CD4-positive, alpha-beta T cell treated with Interleukin-17A for 1 hour (primary cell): ENCODE results near the gene IKBKE.

ENCODE experiments used
- DNase-seq: peaks from one replicate; pipeline ENCODE4 v3.0.0-alpha.2; 2020

The IKBKE gene

GRCh38 chr1:206514813-206515387 lies 44.6 kb downstream of the IKBKE start:
- DNase-seq: no peak

GRCh38 chr1:206516728-206516990 lies 46.4 kb downstream of the IKBKE start:
- no peak for DNase-seq

GRCh38 chr1:206517784-206518183 lies 47.5 kb downstream of the IKBKE start:
- no peak for DNase-seq

GRCh38 chr1:206518206-206518605 lies 47.9 kb downstream of the IKBKE start:
- no peak for DNase-seq

DNA sequence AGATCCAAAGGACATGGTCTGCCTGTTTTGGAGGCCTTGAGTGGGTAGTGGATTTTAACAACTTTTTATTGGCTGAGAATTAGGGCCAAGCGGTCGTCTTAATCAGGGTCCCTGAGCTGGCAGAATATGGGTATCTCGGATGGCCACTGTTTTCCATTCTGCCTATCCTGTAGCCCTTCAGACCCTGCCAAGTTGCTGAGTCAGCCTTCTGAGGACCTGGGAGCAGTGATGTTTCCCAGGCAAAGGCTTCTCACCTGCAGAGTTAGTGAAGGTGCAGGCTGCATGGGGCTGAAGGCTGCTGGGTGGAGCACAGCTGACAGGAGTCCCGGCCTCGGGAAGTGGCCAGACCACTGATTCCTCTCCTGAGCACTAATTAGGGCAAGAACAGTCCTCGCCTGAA lies 48.5 kb downstream of the IKBKE start:
- DNase-seq: no peak

GRCh38 chr1:206521127-206521526 lies 50.9 kb downstream of the IKBKE start:
- DNase-seq: no peak

GRCh38 chr1:206521694-206522402 lies 51.6 kb downstream of the IKBKE start:
- no peak for DNase-seq

- no peak for DNase-seq
Measured at GRCh38 chr1:206524739-206525364, 54.6 kb downstream of the IKBKE start.

DNA sequence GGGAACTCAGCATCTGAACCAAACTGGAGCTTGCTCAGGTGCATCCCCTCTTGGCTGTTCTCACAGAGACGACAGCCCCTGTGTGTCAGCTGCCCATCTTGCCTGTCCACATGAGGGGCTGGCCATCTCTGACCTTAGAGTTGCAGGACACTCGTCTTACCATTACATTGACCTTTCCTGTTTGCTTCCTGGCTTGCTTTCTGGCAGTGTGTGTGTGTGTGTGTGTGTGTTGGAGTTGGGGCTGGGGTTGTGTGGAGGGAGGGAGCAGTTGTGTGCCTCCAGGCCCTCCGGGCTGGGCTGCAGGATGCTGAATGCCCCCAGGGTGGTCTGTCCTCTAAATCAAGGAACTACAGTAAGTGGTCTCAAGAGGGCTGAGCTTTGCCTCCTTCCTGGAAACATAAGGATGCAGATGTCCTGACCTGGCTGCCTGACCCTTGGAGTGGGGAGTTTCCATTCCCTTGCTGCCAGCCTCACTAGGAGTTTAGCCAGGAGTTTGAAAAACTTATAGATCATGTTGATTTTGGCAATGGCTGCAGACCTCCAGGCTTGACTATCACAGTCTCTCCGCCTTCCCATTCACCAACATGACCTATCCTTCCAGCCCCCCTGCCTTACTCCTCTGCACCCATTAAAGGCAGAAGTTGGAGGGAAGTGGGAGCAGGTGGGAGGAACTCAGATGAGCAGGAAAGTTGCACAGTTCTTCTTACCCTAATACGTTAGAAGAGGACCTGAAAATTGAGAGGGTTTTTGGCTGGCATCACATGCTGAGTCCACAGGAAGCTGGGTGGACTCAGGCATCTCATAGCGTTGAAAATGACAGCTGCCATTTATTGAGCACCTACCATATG lies 56.0 kb downstream of the IKBKE start:
- no peak for DNase-seq

- DNase-seq: no peak
Measured at GRCh38 chr1:206529425-206529824, 59.1 kb downstream of the IKBKE start.

DNA sequence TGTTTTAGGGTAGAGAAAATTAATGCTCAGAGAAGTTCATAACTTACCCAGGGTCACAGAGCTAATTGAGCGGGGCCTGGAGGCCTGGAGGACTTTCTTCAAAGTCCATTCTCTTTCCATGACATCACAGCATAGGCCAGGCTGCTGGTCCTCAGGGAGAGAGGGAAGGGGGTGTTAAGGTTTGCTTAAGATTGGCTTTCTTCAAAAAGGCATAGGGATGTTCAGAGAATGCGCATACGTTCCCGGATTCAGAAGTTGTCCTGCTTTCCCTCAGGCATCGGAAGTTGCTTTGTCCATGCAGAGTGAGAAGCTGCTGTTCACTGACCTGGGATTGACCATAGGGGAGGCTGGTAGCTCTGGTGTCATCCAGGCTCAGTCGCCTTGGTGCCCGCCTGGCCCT lies 62.1 kb downstream of the IKBKE start:
- DNase-seq: no peak

- no peak for DNase-seq
Measured at GRCh38 chr1:206534552-206534951, 64.3 kb downstream of the IKBKE start.

- DNase-seq: no peak
Measured at GRCh38 chr1:206535853-206536188, 65.5 kb downstream of the IKBKE start.

DNA sequence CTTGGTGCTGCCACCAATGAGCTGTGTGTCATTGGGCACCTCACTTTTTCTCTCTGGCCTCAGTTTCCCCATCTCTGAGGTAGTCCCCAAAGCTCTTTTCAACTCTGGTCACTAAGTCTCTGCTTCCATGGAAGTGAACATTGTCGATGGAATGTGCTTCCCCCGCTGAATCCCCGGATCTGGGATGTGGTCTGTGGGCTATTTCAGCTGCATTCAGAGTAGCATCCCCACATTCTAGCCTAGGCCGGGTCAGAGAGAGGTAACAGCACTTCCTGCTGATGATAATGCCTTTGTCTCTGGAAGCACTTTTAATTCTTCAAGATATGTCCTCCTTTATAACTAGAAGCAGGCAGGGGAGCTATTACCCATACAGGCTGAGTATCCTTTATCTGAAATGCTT lies 66.9 kb downstream of the IKBKE start:
- no peak for DNase-seq

- no peak for DNase-seq
Measured at GRCh38 chr1:206538086-206538770, 68.0 kb downstream of the IKBKE start.

DNA sequence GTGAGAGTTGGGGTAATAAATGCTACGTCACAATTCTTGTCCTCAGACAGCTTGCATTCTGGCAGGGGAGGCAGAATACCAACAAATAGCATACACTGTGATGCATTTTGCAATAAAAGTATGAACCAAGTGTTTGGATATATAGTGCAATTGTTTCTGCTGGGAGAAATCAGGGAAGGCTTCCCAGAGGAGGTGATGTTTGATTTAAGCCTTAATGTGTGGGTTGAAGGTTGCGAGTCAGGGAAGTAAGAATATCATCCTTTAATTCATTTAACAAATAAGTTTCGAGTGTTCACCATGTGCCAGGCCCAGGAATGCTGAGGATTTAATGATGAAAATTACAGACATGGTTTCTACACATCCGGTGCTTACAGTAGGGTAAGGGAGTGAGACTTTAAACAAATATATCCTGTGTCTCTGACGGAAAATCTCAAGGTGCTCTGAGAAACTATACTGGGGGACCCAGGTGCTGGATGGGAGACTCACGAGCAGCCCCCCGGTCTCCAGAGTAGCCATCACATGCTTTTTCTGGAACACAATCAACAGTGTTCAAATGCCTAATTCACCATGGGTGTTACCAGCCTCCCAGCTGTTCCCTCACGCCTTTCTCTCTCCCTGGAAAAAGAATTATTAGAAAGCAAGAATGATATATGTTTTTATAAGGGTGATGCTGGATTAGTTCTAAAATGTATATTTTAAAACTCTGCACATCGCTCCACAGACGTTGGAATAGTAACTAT lies 68.8 kb downstream of the IKBKE start:
- DNase-seq: no peak

DNA sequence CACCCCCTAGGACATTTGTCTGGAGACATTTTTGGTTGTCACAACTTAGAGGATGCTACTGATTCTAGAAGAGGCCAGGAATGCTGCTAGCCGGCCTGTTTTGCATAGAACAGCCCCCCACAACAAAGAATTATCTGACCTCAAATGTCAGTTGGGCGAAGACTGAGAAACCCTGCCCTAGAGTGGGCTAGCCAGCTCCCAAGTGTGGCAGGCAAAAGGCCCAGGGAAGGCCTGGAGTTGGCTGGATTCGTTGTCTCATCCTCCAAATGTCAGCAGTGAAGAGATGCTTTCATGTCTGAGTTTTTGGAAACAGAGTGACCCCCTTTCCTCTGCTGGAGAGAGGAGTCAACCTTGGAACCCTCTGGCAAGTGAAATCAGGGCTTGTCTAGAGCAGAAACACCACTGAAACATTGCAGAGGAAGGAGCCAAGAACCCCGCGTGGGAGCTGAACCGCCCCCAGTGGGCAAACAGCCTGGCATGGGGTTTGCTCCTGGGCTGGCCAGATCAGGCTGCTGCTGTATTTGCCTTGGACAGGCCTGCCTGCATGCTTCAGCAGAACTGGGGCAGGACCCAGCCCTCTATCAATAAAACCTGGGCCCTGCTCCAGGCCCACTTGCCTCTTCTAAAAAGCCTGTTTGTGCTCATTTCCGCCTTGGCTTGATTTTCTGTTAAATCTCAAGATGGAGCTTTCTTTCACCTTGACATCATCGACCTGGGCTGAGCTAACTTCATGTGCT lies 69.9 kb downstream of the IKBKE start:
- DNase-seq: no peak

DNA sequence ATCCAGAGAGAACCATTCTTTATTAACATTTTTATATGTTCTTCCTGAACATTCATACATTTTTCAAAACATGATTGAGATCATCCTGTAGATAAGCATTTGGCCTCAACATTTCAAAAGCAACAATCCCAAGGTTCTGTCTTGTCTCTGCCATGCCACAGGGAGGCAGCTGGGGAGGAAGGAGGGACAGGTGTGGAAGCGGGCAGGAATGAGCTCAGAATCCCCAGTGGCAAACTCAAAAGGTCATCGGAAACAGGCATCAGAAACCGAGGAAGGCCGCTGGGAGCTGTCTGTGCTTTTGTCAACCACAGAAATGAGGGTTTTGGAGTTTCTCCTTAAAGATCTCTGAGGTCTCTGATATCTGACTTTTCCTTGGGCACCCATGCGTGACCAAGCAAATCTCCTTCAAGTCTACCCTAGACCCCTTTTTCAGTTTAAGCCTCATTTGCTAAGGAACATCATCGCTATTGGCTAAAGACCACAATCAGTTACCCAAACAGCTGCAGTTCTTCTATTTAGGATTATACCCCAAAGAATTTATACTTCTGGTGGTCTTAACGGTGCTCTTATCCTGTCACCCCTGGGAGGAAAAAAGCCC lies 71.1 kb downstream of the IKBKE start:
- DNase-seq: no peak

- DNase-seq: peak; percentile 85
Measured at GRCh38 chr1:206544562-206545257, 74.4 kb downstream of the IKBKE start.

DNA sequence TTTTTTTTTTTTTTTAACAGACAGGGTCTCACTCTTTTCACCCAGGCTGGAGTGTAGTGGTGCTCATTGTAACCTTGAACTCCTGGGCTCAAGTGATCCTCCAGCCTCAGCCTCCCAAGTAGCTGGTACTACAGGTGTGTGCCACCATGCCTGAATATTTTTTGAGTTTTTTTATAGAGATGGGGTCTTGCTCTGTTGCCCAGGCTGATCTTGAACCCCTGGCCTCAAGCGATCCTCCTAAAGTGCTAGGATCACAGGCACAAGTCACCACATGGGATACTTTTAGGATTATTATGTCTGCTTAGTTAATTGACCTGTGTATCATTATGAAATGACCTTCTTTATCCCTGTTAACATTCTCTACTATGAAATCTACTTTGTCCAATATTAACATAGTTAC lies 75.1 kb downstream of the IKBKE start:
- DNase-seq: no peak
